ENCODE data around the gene TECPR1.

The TECPR1 gene

DNA sequence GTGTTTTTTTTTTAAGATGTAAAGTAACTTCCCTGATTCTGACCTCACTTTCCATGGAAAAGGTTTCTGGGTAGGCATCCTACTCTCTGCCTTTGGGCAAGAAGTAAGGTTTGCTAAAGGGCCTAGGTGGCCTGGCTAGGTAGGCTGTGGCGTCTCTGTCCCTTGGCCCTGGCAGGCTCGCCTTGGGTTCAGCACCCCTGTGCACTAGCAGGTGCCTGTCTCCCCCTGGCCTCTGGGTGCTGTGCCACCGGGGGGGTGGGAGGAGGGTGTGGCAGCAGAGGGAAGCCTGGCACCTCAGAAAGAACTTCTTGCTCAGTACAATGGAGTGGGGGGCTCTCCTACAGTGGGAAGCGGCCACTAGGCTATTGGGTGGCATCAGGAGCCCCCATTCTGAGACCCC, 14.0 kb downstream of the TECPR1 start:
- no peak overlapping the region for H3K4me3 ChIP-seq (ENCODE audit: low read depth, low read length)
- POLR2A ChIA-PET, result no interaction called here
- CTCF ChIA-PET, result no interaction called here
- no peaks in the 10 kb centered on the region for H3K9me3 ChIP-seq (ENCODE audit: control insufficient read depth, insufficient read depth, low read depth, low read length)
- H3K4me1 ChIP-seq (ENCODE audit: control insufficient read depth, insufficient read depth, low read length), result no peaks in the 10 kb centered on the region
- no peak overlapping the region for H3K27ac ChIP-seq (ENCODE audit: extremely low read depth, low read depth, low read length)
- TF ChIP-seq ZNF768 (tag by site-specific recombination; IDR thresholded peaks at IDR 0.05) (no peak), YY2 (tag by site-specific recombination; IDR thresholded peaks at IDR 0.05) (no peak), ZBTB21 (tag by site-specific recombination; IDR thresholded peaks at IDR 0.05) (no peak), ZNF521 (tag by site-specific recombination; IDR thresholded peaks at IDR 0.05) (no peak), ZNF19 (tag by site-specific recombination; IDR thresholded peaks at IDR 0.05; ENCODE audit: low read depth) (no peak), ZNF133 (tag by site-specific recombination; IDR thresholded peaks at IDR 0.05) (no peak), ZBTB17 (tag by site-specific recombination; IDR thresholded peaks at IDR 0.05) (no peak), ZFP69B (tag by site-specific recombination; IDR thresholded peaks at IDR 0.05) (no peak), ZNF211 (tag by site-specific recombination; IDR thresholded peaks at IDR 0.05; ENCODE audit: low read depth) (no peak), ZSCAN23 (tag by site-specific recombination; IDR thresholded peaks at IDR 0.05) (no peak), ZNF114 (tag by site-specific recombination; IDR thresholded peaks at IDR 0.05) (no peak), ZNF221 (tag by site-specific recombination; IDR thresholded peaks at IDR 0.05; ENCODE audit: borderline replicate concordance) (no peak), SALL2 (tag by site-specific recombination; IDR thresholded peaks at IDR 0.05; ENCODE audit: borderline replicate concordance) (no peak)
- TF ChIP-seq, protein P1, sequence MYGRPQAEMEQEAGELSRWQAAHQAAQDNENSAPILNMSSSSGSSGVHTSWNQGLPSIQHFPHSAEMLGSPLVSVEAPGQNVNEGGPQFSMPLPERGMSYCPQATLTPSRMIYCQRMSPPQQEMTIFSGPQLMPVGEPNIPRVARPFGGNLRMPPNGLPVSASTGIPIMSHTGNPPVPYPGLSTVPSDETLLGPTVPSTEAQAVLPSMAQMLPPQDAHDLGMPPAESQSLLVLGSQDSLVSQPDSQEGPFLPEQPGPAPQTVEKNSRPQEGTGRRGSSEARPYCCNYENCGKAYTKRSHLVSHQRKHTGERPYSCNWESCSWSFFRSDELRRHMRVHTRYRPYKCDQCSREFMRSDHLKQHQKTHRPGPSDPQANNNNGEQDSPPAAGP (tag by site-specific recombination; IDR thresholded peaks at IDR 0.05), result no peak
- TF ChIP-seq, protein P2, sequence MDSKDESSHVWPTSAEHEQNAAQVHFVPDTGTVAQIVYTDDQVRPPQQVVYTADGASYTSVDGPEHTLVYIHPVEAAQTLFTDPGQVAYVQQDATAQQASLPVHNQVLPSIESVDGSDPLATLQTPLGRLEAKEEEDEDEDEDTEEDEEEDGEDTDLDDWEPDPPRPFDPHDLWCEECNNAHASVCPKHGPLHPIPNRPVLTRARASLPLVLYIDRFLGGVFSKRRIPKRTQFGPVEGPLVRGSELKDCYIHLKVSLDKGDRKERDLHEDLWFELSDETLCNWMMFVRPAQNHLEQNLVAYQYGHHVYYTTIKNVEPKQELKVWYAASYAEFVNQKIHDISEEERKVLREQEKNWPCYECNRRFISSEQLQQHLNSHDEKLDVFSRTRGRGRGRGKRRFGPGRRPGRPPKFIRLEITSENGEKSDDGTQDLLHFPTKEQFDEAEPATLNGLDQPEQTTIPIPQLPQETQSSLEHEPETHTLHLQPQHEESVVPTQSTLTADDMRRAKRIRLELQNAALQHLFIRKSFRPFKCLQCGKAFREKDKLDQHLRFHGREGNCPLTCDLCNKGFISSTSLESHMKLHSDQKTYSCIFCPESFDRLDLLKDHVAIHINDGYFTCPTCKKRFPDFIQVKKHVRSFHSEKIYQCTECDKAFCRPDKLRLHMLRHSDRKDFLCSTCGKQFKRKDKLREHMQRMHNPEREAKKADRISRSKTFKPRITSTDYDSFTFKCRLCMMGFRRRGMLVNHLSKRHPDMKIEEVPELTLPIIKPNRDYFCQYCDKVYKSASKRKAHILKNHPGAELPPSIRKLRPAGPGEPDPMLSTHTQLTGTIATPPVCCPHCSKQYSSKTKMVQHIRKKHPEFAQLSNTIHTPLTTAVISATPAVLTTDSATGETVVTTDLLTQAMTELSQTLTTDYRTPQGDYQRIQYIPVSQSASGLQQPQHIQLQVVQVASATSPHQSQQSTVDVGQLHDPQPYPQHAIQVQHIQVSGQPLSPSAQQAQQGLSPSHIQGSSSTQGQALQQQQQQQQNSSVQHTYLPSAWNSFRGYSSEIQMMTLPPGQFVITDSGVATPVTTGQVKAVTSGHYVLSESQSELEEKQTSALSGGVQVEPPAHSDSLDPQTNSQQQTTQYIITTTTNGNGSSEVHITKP (tag by site-specific recombination; IDR thresholded peaks at IDR 0.05), result no peak
- TF ChIP-seq, protein P3, sequence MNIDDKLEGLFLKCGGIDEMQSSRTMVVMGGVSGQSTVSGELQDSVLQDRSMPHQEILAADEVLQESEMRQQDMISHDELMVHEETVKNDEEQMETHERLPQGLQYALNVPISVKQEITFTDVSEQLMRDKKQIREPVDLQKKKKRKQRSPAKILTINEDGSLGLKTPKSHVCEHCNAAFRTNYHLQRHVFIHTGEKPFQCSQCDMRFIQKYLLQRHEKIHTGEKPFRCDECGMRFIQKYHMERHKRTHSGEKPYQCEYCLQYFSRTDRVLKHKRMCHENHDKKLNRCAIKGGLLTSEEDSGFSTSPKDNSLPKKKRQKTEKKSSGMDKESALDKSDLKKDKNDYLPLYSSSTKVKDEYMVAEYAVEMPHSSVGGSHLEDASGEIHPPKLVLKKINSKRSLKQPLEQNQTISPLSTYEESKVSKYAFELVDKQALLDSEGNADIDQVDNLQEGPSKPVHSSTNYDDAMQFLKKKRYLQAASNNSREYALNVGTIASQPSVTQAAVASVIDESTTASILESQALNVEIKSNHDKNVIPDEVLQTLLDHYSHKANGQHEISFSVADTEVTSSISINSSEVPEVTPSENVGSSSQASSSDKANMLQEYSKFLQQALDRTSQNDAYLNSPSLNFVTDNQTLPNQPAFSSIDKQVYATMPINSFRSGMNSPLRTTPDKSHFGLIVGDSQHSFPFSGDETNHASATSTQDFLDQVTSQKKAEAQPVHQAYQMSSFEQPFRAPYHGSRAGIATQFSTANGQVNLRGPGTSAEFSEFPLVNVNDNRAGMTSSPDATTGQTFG (tag by site-specific recombination; IDR thresholded peaks at IDR 0.05; ENCODE audit: borderline replicate concordance), result no peak
- TF ChIP-seq, protein P4, sequence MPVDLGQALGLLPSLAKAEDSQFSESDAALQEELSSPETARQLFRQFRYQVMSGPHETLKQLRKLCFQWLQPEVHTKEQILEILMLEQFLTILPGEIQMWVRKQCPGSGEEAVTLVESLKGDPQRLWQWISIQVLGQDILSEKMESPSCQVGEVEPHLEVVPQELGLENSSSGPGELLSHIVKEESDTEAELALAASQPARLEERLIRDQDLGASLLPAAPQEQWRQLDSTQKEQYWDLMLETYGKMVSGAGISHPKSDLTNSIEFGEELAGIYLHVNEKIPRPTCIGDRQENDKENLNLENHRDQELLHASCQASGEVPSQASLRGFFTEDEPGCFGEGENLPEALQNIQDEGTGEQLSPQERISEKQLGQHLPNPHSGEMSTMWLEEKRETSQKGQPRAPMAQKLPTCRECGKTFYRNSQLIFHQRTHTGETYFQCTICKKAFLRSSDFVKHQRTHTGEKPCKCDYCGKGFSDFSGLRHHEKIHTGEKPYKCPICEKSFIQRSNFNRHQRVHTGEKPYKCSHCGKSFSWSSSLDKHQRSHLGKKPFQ (tag by site-specific recombination; IDR thresholded peaks at IDR 0.05), result no peak
- TF ChIP-seq, protein P5, sequence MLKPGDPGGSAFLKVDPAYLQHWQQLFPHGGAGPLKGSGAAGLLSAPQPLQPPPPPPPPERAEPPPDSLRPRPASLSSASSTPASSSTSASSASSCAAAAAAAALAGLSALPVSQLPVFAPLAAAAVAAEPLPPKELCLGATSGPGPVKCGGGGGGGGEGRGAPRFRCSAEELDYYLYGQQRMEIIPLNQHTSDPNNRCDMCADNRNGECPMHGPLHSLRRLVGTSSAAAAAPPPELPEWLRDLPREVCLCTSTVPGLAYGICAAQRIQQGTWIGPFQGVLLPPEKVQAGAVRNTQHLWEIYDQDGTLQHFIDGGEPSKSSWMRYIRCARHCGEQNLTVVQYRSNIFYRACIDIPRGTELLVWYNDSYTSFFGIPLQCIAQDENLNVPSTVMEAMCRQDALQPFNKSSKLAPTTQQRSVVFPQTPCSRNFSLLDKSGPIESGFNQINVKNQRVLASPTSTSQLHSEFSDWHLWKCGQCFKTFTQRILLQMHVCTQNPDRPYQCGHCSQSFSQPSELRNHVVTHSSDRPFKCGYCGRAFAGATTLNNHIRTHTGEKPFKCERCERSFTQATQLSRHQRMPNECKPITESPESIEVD (tag by site-specific recombination; IDR thresholded peaks at IDR 0.05), result no peak
- TF ChIP-seq, protein P6, sequence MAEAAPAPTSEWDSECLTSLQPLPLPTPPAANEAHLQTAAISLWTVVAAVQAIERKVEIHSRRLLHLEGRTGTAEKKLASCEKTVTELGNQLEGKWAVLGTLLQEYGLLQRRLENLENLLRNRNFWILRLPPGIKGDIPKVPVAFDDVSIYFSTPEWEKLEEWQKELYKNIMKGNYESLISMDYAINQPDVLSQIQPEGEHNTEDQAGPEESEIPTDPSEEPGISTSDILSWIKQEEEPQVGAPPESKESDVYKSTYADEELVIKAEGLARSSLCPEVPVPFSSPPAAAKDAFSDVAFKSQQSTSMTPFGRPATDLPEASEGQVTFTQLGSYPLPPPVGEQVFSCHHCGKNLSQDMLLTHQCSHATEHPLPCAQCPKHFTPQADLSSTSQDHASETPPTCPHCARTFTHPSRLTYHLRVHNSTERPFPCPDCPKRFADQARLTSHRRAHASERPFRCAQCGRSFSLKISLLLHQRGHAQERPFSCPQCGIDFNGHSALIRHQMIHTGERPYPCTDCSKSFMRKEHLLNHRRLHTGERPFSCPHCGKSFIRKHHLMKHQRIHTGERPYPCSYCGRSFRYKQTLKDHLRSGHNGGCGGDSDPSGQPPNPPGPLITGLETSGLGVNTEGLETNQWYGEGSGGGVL (tag by site-specific recombination; IDR thresholded peaks at IDR 0.05), result no peak
- peaks cover 0 to 6% of the 10 kb centered on the region in 2 experiments; a peak in 2 of 3 replicates for H3K36me3 ChIP-seq (ENCODE audit: control insufficient read depth in 2 of 2, insufficient read depth in 1 of 2, low read length in 2 of 2)

All from HEK293 (cell line).